ENCODE data around the gene CDK14.
"Not testable (repeated sequence)": the region's sequence is repeated elsewhere in the genome, so short reads cannot be mapped to it uniquely, and the experiment has no call there.

Gene CDK14

DNA sequence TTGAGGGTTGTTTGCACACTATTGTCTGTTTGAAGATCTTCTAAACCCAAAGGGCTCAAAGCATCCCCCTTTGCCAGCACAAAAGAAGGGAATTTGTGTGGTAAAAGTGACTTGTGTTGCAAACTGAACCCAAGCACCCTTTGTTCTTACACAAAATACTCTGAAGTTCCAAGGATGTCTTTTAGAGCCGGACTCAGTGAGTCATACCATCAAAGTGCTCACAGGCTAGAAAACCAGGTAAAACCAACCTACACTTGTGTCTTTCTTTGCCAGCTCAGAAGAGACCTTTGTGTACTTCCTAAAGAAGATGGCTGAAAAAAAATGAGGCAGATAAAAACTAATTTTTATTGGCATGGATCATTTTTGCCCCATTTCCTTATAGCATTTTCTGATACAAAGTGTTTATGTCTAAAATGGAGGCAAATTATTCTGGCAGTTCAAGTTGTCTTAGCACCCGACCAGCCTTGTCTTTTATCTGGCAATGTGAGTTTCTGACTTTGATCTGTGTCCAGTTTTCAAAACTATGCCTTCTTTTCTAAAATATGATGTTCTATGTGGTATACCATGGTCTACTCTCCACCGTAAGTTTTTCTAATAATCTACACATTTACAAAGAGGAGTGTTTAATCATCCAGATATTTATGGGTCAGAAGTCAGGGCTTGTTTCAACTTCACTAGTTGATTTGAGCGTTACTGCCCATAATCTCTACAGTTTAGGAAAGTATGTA, 539.7 kb downstream of the CDK14 start:
- no peak for DNase-seq

- no peak for DNase-seq
These were observed 541.1 kb downstream of the CDK14 start for GRCh38 chr7:91137153-91137787.

DNA sequence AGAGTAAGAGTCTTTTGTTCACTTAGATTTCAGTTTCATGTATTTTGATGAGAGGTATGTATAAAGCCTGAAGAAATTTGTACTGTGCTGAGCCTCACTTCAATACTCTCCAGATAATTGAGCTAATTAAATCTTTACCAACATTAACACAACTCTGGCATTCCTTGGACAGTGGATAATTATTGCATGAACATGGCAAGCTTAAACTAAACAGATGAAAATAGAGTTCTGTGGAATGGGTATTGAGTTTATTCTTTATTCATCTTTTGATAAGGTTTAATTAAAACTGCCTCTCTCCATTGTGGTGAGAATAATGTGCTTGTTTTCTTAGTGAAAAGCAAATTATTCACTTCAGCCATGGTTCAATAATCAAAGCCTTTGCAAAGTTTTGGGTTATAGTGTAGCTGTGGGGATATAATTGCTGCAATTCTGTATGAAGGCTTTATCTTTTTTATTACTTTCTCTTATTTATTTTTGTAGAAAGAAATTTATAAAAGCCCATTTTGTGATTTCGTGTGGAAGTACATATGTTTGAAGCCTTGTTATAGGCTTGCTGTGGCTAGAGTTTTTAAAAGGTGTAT, 541.8 kb downstream of the CDK14 start:
- DNase-seq: no peak

DNA sequence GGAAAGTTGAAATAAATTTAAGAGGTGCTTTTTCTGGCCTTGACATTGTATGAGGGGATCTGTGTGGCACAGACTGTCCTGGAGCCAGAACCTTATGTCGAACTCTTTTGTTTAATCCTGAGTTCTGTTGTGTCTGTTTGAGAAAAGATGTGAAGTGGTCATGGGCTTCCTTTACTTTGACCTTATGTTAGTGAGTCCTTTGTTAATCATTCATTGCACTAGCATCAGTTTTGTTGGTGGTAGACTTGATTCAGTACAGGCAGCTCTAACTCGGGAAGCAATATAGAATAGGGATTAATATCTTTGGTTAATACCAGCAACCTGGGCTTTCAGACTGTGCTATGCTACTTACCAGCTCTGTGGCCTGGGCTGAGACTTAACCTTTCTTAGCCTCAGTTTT, 544.2 kb downstream of the CDK14 start:
- no peak for DNase-seq

- no peak for DNase-seq
These were observed 544.9 kb downstream of the CDK14 start for GRCh38 chr7:91140982-91141381.

DNA sequence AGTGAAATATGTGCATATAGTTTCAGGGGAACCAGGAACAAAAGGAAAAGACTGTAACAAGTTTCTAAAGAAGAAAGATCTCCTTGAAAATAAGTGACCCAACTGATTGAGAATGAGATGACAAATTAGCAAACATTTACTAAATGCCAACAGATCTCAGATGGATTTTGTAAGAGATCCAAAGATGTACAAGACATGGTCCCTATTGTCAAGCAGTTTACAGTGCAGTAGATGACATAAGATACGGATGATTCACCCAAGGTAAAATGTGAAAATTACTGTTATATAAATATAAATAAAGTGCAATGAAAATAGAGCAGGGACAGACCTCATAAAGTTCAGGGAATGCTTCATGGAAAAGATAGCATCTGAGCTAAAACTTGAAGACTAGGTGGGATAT, 546.6 kb downstream of the CDK14 start:
- DNase-seq: no peak

DNA sequence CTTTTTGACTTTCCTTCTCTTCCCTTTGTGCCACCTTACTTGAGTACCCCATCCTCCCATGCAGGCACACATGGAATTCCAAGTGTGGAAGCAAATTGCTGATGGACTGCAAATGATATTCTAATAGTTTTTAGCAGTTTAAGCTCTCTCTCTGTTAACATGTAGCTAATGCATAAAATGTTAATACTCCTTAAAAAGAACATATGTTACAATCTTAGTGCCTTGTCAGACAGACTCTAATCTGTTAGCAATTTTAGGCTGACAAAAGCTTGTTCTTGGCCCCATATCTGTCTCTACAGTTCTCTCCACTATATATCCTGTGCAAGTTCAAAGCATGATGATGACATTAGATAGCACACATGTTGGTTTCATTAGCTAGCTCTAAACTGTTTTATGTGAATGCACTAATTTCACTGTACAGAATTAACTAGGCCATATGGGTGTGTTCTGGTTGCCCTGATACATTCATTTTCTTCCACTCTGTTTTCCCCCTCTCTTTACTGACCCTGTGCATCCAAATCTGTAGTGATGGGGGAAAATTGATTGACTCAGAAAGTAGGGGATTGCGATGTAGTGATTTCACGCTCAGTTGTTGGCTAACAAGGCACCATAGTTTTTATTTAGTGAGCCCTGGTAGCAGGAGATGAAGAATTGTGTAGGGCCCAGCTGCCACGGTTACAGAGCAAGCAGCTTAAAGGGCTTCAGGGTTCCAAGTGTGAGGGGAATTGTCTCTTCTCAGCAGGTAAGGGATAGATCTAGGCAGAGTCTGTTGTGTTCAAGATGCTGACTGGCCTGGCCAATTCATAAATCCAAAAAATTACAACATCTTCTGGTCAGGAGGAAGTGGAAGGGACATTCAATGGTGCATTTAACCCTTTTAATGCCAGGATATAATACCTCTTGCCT, 553.5 kb downstream of the CDK14 start:
- no peak for DNase-seq

DNA sequence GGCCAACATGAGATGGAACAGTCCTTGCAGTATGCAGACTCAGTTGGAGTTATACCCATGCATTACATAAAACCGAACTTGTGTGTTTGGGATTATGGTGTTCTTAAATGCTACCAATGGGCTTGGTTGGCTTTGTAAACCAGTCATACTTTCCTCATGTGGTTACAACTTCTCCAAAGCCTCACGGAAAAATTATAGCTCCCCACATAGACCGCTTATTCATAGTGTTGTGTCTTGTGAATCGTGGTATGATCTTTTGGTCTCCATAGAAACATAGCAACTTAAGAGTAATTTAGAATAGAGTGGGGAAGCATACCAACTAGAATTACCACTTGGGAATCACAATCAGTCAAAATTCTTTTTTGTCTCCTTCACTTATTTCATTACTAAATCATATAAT, 555.8 kb downstream of the CDK14 start:
- no peak for DNase-seq

GRCh38 chr7:91156316-91157185, 560.4 kb downstream of the CDK14 start:
- no peak for DNase-seq

- no peak for DNase-seq
These were observed 561.6 kb downstream of the CDK14 start for GRCh38 chr7:91157579-91158320.

- DNase-seq: no peak
These were observed 566.3 kb downstream of the CDK14 start for GRCh38 chr7:91162436-91162835.

GRCh38 chr7:91164506-91164905, 568.4 kb downstream of the CDK14 start:
- no peak for DNase-seq

DNA sequence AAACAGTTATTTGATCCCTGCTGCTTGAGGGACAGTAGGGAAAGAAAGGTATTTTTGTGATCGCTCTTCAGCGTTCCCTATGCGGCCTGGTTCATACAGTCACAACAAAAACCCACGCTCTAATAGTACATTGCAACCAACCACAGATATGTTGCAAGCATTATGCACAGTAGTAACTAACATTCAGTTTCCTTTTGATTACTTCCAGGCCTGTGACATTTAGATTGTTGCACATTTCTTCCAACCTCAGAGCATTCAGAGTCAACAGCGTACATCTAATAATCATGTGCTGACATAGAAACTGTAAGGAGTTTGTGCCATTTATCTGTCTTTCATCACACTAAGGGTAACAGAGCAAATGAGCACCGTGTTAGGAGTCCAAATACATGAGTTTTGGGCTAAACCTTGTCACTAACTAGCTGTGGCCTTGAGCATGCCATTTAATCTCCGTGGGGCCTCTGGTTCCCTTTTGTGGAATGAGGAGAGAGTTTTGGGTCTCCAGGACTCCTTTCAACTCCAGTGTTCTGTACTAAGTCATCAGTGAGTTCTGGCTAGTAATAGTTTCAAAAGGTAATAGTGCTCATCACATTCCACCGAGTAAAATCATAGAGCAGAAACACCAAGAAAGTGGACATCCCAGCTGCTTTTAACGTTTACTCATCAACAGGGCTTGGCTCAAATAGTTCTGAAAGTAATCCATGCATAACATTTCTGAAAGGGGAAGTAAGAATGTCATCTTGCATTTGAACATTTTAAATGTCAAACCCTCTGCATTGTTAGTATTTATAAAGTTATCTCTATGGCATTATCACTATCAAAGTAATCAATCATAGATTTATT, 569.1 kb downstream of the CDK14 start:
- no peak for DNase-seq

DNA sequence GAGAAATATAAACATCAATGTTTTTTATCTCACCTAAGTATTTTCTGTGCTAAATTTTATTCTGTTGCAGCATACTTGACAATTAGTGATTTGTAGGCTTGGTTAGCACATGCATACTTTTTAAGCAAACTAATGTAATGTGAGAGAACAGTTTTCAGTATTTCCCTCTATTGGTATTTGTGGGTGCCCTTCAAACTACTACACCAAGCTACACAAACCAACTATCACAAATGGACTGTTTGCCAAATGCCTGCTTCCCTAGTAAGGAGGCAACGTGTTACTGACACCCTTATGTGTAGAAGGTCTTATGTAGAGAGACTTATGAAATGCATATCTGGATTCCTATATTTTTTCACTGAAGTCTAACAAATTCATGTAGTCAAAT, 569.7 kb downstream of the CDK14 start:
- no peak for DNase-seq

GRCh38 chr7:91168871-91169829, 573.0 kb downstream of the CDK14 start:
- DNase-seq: no peak

GRCh38 chr7:91169830-91170191, 573.7 kb downstream of the CDK14 start:
- DNase-seq: no peak

DNA sequence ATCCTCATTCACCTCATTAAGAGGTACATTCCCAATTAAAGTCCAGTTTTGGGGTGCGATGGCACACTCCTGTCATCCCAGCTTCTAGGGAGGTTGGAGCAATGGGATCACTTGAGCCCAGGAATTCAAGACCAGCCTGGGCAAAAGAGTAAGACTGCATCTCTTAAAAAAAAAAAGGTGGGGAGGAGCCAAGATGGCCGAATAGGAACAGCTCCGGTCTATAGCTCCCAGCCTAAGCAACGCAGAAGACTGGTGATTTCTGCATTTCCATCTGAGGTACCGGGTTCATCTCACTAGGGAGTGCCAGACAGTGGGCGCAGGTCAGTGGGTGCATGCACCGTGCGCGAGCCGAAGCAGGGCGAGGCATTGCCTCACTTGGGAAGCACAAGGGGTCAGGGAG, 577.1 kb downstream of the CDK14 start:
- not testable (repeated sequence) for DNase-seq

DNA sequence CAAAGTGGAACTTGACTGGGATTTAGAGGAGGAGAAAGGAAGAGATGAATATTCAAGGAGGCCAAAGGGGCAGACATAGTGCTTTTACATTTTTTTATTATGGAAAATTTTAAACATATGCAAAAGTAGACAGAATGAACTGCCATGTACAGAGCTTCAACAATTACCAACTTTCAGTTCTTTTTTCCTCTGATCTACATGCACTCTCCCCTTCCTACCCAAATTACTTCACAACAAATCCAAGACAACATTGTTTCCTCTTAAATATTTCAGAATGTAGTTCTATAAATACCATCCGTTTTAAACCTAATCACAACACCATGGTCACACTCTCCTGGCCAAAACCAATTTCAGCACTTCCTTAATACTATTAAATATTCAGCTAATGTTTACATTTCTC, 584.6 kb downstream of the CDK14 start:
- DNase-seq: no peak

DNA sequence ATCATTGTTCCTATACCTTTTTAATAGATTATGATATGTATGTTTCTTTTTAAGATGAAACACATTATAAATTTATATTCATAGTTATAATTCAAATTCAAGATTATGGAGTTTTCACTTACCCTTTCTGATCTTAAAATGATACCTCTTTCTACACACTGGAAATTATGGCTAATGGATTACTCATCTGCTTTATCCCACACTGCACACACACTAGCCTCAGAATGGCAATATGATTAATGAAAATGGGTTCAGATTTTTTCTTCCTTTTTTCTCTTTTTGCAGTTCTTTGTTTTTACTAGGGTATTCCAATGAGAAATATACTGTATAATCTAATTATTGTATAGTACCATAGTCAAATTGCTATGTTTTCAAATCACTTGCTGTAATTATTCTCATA, 585.8 kb downstream of the CDK14 start:
- DNase-seq: no peak

Measured in GF-D8 (cell line).